HepG2 (cell line): ENCODE measurements around the gene GRAMD1A. TPM values are rescaled to one million over a fixed set of nuclear protein-coding genes. Genes with fewer than 3 reads are reported as not detected.
A peak's percentile ranks its signal among the peaks of the same experiment; 100 is the strongest.

Source experiments
- ATAC-seq: fragments of 200-7000 bp; cut with Tn5 transposase; 3 replicates; pipeline ENCODE4 v1.9.1; 2020; ENCODE audit warnings: mild to moderate bottlenecking, moderate library complexity
- BruUV-seq: library from RNA; stranded (reverse); fragments of 400-500 nt; replicated peaks from 2 replicates; lab custom pipeline; 2021; lab: Mats Ljungman, UMichigan
- CTCF ChIA-PET: fragments of 300-600 bp; formaldehyde crosslinking; extraction: SDS; loops from one replicate; lab custom pipeline; 2021; ENCODE audit warnings: low total read pairs, inconsistent platforms, low intra/inter-chr PET ratio; lab: Yijun Ruan, JAX
- POLR2A ChIA-PET: fragments of 350-600 bp; sonication (Branson Sonifier 250); formaldehyde crosslinking; loops from one replicate; lab custom pipeline; 2020; ENCODE audit warnings: antibody characterized with exemption, inconsistent platforms; lab: Yijun Ruan, JAX
- DNase-seq: peaks from one replicate; pipeline ENCODE4 v3.0.0-alpha.2; 2015; ENCODE audit warnings: low spot score
- FAIRE-seq: peaks from 3 replicates; lab custom pipeline; 2011; peaks lifted over from hg19 to GRCh38; lab: Jason Lieb, UNC
- H2AFZ ChIP-seq: one replicate; pipeline ENCODE4 v1.6.1; 2011; ENCODE audit warnings: low read length, inconsistent platforms
- H3K27ac ChIP-seq: fragments of 300-600 bp; 3 replicates; pipeline ENCODE4 v1.8.0; 2011; ENCODE audit warnings: mixed run types, mild to moderate bottlenecking, mixed read lengths, low read length, inconsistent platforms; ENCODE audit not compliant: insufficient read depth; ENCODE audit errors: extremely low read length
- H3K27me3 ChIP-seq, 2 experiments: fragments of 200-600 bp in 1 of 2; 2 replicates in 1 of 2; 3 replicates in 1 of 2; pipeline versions ENCODE4 v1.6.0 to v1.8.0; 2011; ENCODE audit warnings: low read length in 2 of 2, mild to moderate bottlenecking in 2 of 2, moderate library complexity in 2 of 2, inconsistent platforms in 1 of 2; ENCODE audit not compliant: insufficient read depth in 2 of 2, control insufficient read depth in 1 of 2
- H3K36me3 ChIP-seq, 2 experiments: fragments of 200-600 bp in 1 of 2; replicated peaks in 1 of 2; 2 replicates in 1 of 2; 3 replicates in 1 of 2; pipeline versions ENCODE4 v1.5.1 to v1.8.0; 2011; ENCODE audit warnings: low read length in 2 of 2, inconsistent platforms in 1 of 2; ENCODE audit not compliant: insufficient read depth in 2 of 2, control insufficient read depth in 1 of 2
- H3K4me1 ChIP-seq: 2 replicates; pipeline ENCODE4 v1.5.1; 2012; ENCODE audit warnings: low read length, inconsistent platforms; ENCODE audit not compliant: insufficient read depth
- H3K4me2 ChIP-seq: 2 replicates; pipeline ENCODE4 v1.6.0; 2011; ENCODE audit warnings: low read depth, low read length, inconsistent platforms
- H3K4me3 ChIP-seq, 3 experiments: fragments of 200-600 bp in 1 of 3; sonication (generic), shearing (Covaris generic) in 1 of 3; replicated peaks in 1 of 3; 2 replicates each; pipeline ENCODE4 v1.5.1; 2011 to 2016; ENCODE audit warnings: low read length in 3 of 3, inconsistent platforms in 2 of 3, low read depth in 2 of 3, mild to moderate bottlenecking in 2 of 3, control low read depth in 1 of 3, mixed read lengths in 1 of 3; ENCODE audit not compliant: insufficient read depth in 1 of 3
- H3K79me2 ChIP-seq: one replicate; pipeline ENCODE4 v1.6.1; 2011; ENCODE audit warnings: low read length, inconsistent platforms; ENCODE audit not compliant: insufficient read depth
- H3K9ac ChIP-seq: 2 replicates; pipeline ENCODE4 v1.6.0; 2011; ENCODE audit warnings: mild to moderate bottlenecking, low read depth, low read length, inconsistent platforms; ENCODE audit not compliant: insufficient read depth
- H3K9me3 ChIP-seq: 2 replicates; pipeline ENCODE4 v1.5.1; 2012; ENCODE audit warnings: mild to moderate bottlenecking, low read length
- H4K20me1 ChIP-seq: 2 replicates; pipeline ENCODE4 v1.6.0; 2011; ENCODE audit warnings: inconsistent platforms, mild to moderate bottlenecking, low read length, moderate library complexity; ENCODE audit not compliant: insufficient read depth
- CEBPG ChIP-seq: IDR thresholded peaks from 2 replicates; pipeline ENCODE4 v1.6.1; 2016
- EEA1 ChIP-seq: sonication (generic); formaldehyde crosslinking; IDR thresholded peaks from 2 replicates; pipeline ENCODE4 v1.5.1; 2020; ENCODE audit warnings: mild to moderate bottlenecking, missing genetic modification reagents, borderline replicate concordance
- HHEX ChIP-seq: IDR thresholded peaks from 2 replicates; pipeline ENCODE4 v1.6.1; 2016; ENCODE audit warnings: control low read depth
- ZNF121 ChIP-seq: sonication (generic); formaldehyde crosslinking; IDR thresholded peaks from 2 replicates; pipeline ENCODE4 v1.5.0; 2020; ENCODE audit warnings: mild to moderate bottlenecking, missing genetic modification reagents
- ZNF629 ChIP-seq: sonication (generic); formaldehyde crosslinking; conservative IDR thresholded peaks from 2 replicates; pipeline ENCODE4 v1.5.0; 2020; ENCODE audit warnings: missing genetic modification reagents
- ZNF724P ChIP-seq: sonication (generic); formaldehyde crosslinking; IDR thresholded peaks from 2 replicates; pipeline ENCODE4 v1.8.0; 2022; ENCODE audit warnings: missing genetic modification reagents, borderline replicate concordance
- ZNF768 ChIP-seq: sonication (generic); formaldehyde crosslinking; IDR thresholded peaks from 2 replicates; pipeline ENCODE4 v1.4.0; 2020; ENCODE audit warnings: missing genetic modification reagents
- ZNF775 ChIP-seq: sonication (generic); formaldehyde crosslinking; IDR thresholded peaks from 2 replicates; pipeline ENCODE4 v1.4.0; 2020; ENCODE audit warnings: missing genetic modification reagents, mild to moderate bottlenecking, moderate library complexity, borderline replicate concordance
- ZNF781 ChIP-seq: sonication (generic); formaldehyde crosslinking; IDR thresholded peaks from 2 replicates; pipeline ENCODE4 v1.5.1; 2020; ENCODE audit warnings: borderline replicate concordance, mild to moderate bottlenecking, missing genetic modification reagents; ENCODE audit errors: not compliant biosample characterization
- WGBS: methylation state at CpG from one replicate; pipeline ENCODE4 v1.1.6; 2017; ENCODE audit warnings: low lambda C conversion rate; 5-methylcytosine and 5-hydroxymethylcytosine counted together
- in situ Hi-C: cut with HindIII; loops from 2 replicates; pipeline ENCODE4 v1.10.0; 2017; ENCODE audit warnings: low pct_unique_long_range_greater_than_20kb; ENCODE audit not compliant: extremely low pct_ligation_motif_present
- intact Hi-C: fragments of 100-400 bp; cut with micrococcal nuclease; formaldehyde crosslinking; loops from one replicate; pipeline ENCODE4 v1.10.0; 2022; ENCODE audit not compliant: unreplicated experiment
- polyA plus RNA-seq, 8 experiments: library from polyadenylated mRNA; depleted of rRNA in 3 of 8; stranded (reverse) in 7 of 8; unstranded in 1 of 8; fragments of >200 nt; fragmentation: Illumina TruSeq in 4 of 8; extraction: Trizol in 4 of 8; gene quantifications; 2 replicates each; pipeline versions ENCODE4 v1.2.1 to v1.2.3, GENCODE V29; 2011 to 2016; ENCODE audit warnings: low read depth in 4 of 8, missing spikeins in 1 of 8, mixed read lengths in 1 of 8; ENCODE audit not compliant: insufficient read depth in 1 of 8
- total RNA-seq, 5 experiments: library from RNA; depleted of rRNA; stranded (reverse); fragments of >200 nt; fragmentation: Illumina TruSeq; extraction: Trizol; gene quantifications; 2 replicates each; pipeline ENCODE4 v1.2.3, GENCODE V29; 2016; ENCODE audit warnings: low read depth in 1 of 5
- TF ChIP-seq, protein P1 (sequence below): sonication (generic); formaldehyde crosslinking; IDR thresholded peaks from 2 replicates; pipeline ENCODE4 v1.4.0; 2020; ENCODE audit warnings: missing genetic modification reagents
- TF ChIP-seq, protein P2 (sequence below): sonication (generic); formaldehyde crosslinking; IDR thresholded peaks from 2 replicates; pipeline ENCODE4 v1.4.0; 2020; ENCODE audit warnings: mild to moderate bottlenecking, missing genetic modification reagents, borderline replicate concordance

The GRAMD1A gene
- total and polyA plus RNA-seq, 2 of the 13 experiments (the other 11 are each of a cell fraction or from before 2014, with no cell fraction given): 14.7 to 181 TPM

DNA sequence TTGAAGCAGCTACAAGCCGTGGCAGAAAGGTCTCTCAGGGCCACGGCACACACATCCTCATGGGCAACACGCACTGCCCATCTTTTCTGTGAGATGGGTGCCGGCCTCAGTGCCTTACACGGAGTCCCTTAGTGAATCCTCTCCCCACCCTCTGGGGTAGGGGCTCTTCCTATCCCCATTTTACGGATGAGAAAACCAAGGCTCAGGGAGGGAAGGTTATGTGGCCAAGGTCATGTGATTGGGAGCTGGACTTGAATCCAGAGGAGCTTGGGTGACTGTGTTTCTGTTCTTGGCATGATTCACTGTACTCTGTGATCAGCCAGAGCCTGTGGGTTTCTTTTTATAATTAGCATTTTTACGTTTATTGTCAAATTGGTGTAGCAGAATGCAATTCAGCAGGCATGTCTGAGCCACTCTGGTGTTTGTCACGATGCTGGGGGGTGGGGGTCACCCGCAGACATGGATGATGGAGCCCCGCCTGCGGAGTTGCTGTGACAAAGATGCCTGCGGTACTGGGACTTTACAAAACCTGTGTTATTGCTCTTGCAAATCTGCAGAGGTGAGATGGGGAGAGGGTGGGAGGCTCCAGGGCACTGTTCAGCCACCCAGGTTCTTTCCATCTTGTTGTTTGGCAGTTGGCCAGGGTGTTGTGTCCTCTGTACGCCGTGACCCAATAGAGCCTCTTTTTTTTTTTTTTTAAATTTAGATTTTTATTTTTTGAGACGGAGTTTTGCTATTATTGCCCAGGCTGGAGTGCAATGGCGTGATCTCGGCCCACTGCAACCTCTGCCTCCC lies 34.7 kb downstream of the GRAMD1A start:
- intact Hi-C loops: no loop called here
- no peaks in the 10 kb centered on the region for H3K79me2 ChIP-seq
- peaks cover 0 to 4% of the 10 kb centered on the region in 2 experiments; a peak in 1 of 5 replicates for H3K27me3 ChIP-seq
- peaks cover 1 to 15% of the 10 kb centered on the region in 2 experiments; a peak in 1 of 5 replicates for H3K36me3 ChIP-seq
- no peaks in the 10 kb centered on the region for H3K9me3 ChIP-seq
- no peak overlapping the region for H2AFZ ChIP-seq
- CTCF ChIA-PET: no interaction called here
- FAIRE-seq (no peak), ATAC-seq (no peak), DNase-seq (no peak)
- no peak overlapping the region for H3K4me3 ChIP-seq
- WGBS: 96% methylated on average over 17 of the region's 17 CpGs
- POLR2A ChIA-PET: interaction anchor here (1.0 to 1.1 kb wide), 2 partner anchors 10 to 29 kb away, joined by 3 read pairs; no protein-coding TSS in a partner anchor
- H4K20me1 ChIP-seq: no peaks in the 10 kb centered on the region
- no peak overlapping the region for H3K27ac ChIP-seq
- BruUV-seq: no TSS peak
- H3K4me1 ChIP-seq: peaks cover 38% of the 10 kb centered on the region
- TF ChIP-seq ZNF781 (no peak), ZNF629 (peak; percentile 81)
- TF ChIP-seq, all 625 proteins: peak for 1
- H3K4me2 ChIP-seq: no peak overlapping the region
- in situ Hi-C loops: no loop called here
- H3K9ac ChIP-seq: no peak overlapping the region

DNA sequence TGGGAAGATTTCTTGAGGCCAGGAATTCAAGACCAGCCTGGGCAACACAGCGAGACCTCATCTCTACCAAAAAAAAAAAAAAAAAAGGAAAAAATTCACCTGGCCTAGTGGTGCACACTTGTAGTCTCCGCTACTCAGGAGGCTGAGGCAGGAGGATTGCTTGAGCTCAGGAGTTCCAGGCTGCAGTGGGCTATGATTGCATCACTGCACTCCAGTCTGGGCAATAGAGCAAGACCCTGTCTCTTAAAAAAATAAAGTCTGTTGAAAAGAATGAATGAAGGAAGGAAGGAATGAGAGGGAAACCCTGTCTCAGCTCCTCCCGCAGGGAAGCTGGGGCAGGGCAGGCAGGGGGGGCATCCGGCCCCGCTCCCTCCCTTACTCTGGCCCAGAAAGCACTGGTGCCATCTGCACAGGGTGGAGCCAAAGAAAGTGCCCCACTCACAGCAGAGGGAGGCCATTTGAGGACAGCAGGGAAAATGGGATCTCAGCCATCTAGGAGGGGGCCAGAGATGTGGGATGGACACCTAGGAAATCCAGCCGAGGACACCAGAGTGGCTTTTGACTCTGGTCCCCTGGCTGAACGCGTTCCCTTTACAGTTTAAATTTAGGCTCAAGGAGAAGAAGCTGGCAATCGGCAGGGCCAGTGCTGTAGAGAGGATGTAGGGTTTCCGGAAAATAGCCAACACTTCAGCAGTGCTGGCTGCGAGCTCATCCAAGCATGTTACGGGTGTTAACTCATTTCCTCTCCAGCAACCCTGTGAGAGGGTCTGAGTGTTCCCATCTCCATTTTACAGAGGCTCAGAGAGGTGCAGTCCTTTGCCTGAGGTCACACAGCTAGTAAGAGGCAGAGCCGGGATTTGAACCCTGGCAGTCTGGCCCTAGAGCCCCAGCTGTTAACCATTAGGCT lies 37.8 kb downstream of the GRAMD1A start:
- CTCF ChIA-PET: no interaction called here
- POLR2A ChIA-PET: interaction anchor here (0.7 to 1.5 kb wide), 2 partner anchors 12 to 32 kb away, joined by 3 to 4 read pairs; no protein-coding TSS in a partner anchor
- Histone ChIP-seq H3K36me3 (peaks cover 1 to 15% of the 10 kb centered on the region in 2 experiments; a peak in 1 of 5 replicates), H3K4me2 (no peak overlapping the region), H3K4me3 (no peak overlapping the region), H3K27ac (no peak overlapping the region), H3K79me2 (peaks cover 13% of the 10 kb centered on the region), H3K9ac (no peak overlapping the region), H3K9me3 (no peaks in the 10 kb centered on the region), H3K27me3 (no peaks in the 10 kb centered on the region), H3K4me1 (peaks cover 35% of the 10 kb centered on the region), H4K20me1 (peaks cover 5% of the 10 kb centered on the region), H2AFZ (no peak overlapping the region)
- no TSS peak for BruUV-seq
- DNase-seq: no peak
- no peak for FAIRE-seq
- TF ChIP-seq, protein P1, sequence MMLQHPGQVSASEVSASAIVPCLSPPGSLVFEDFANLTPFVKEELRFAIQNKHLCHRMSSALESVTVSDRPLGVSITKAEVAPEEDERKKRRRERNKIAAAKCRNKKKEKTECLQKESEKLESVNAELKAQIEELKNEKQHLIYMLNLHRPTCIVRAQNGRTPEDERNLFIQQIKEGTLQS (CRISPR knock-in tag): no peak
- no peak for TF ChIP-seq HHEX (CRISPR knock-in tag)
- 0 out of 2 replicates have a peak, but pooled peaks have one; percentile 6 for TF ChIP-seq CEBPG (CRISPR knock-in tag)
- TF ChIP-seq ZNF724P (CRISPR knock-in tag): no peak
- peak; percentile 74; the same call in 1 of the 2 replicates for TF ChIP-seq ZNF768 (CRISPR knock-in tag)
- TF ChIP-seq, protein P2, sequence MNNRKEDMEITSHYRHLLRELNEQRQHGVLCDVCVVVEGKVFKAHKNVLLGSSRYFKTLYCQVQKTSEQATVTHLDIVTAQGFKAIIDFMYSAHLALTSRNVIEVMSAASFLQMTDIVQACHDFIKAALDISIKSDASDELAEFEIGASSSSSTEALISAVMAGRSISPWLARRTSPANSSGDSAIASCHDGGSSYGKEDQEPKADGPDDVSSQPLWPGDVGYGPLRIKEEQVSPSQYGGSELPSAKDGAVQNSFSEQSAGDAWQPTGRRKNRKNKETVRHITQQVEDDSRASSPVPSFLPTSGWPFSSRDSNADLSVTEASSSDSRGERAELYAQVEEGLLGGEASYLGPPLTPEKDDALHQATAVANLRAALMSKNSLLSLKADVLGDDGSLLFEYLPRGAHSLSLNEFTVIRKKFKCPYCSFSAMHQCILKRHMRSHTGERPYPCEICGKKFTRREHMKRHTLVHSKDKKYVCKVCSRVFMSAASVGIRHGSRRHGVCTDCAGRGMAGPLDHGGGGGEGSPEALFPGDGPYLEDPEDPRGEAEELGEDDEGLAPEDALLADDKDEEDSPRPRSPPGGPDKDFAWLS (CRISPR knock-in tag): no peak
- no peak for TF ChIP-seq EEA1 (CRISPR knock-in tag)
- TF ChIP-seq ZNF121 (CRISPR knock-in tag): peak; percentile 62; the same call in 1 of the 2 replicates
- no peak for TF ChIP-seq ZNF775 (CRISPR knock-in tag)
- intact Hi-C loops (no loop called here), in situ Hi-C loops (no loop called here)
- WGBS: 94% methylated on average over 13 of the region's 13 CpGs
- no peak for ATAC-seq
